ENCODE measurements around the gene ZEB1. TPM values are rescaled to one million over a fixed set of nuclear protein-coding genes. Genes with fewer than 3 reads are reported as not detected.

Gene ZEB1
- total and polyA plus RNA-seq, 2 of the 13 experiments (the other 11 are each of a cell fraction or from before 2014, with no cell fraction given), result 9.6 to 18.0 TPM

DNA sequence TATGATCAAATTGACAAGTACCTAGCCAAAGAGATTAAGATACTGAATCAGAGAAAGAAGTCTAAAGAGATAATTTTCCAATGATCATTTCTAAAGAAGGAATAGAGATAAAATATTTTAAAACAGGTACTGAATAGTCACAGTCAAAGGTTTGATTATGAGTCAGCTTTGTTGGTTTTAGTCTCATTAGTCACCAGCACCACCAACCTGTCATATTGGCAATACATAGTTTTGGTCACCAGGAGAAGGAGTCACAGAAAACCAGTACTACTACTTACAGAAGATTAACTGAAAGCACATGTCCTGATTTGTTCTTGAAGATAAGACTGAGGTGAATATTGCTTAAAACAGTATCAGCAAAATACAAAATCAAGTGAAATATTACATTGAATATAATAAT, 34.6 kb downstream of the ZEB1 start:
- no peak overlapping the region for H3K4me2 ChIP-seq (ENCODE audit: low read depth, low read length)
- BruUV-seq (replicated peaks), result no TSS peak
- in situ Hi-C loops (cut with HindIII; ENCODE audit: extremely low pct_ligation_motif_present, low pct_unique_long_range_greater_than_20kb) (no loop called here), intact Hi-C loops (cut with micrococcal nuclease; ENCODE audit: unreplicated experiment) (no loop called here)
- no peak overlapping the region for H3K9ac ChIP-seq (ENCODE audit: insufficient read depth, low read depth, low read length)
- no peak overlapping the region for H3K27ac ChIP-seq (ENCODE audit: extremely low read length, insufficient read depth, low read length)
- TF ChIP-seq FOSL2 (CRISPR knock-in tag; IDR thresholded peaks at IDR 0.05) (0 out of 2 replicates have a peak, but pooled peaks have one; percentile 18), EEA1 (CRISPR knock-in tag; IDR thresholded peaks at IDR 0.05; ENCODE audit: borderline replicate concordance) (no peak), CREM (IDR thresholded peaks at IDR 0.05) (0 out of 2 replicates have a peak, but pooled peaks have one; percentile 8), CREM (CRISPR knock-in tag; IDR thresholded peaks at IDR 0.05) (no peak)
- TF ChIP-seq, protein P1, sequence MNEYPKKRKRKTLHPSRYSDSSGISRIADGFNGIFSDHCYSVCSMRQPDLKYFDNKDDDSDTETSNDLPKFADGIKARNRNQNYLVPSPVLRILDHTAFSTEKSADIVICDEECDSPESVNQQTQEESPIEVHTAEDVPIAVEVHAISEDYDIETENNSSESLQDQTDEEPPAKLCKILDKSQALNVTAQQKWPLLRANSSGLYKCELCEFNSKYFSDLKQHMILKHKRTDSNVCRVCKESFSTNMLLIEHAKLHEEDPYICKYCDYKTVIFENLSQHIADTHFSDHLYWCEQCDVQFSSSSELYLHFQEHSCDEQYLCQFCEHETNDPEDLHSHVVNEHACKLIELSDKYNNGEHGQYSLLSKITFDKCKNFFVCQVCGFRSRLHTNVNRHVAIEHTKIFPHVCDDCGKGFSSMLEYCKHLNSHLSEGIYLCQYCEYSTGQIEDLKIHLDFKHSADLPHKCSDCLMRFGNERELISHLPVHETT (CRISPR knock-in tag; conservative IDR thresholded peaks at IDR 0.05), result no peak
- TF ChIP-seq, protein P2, sequence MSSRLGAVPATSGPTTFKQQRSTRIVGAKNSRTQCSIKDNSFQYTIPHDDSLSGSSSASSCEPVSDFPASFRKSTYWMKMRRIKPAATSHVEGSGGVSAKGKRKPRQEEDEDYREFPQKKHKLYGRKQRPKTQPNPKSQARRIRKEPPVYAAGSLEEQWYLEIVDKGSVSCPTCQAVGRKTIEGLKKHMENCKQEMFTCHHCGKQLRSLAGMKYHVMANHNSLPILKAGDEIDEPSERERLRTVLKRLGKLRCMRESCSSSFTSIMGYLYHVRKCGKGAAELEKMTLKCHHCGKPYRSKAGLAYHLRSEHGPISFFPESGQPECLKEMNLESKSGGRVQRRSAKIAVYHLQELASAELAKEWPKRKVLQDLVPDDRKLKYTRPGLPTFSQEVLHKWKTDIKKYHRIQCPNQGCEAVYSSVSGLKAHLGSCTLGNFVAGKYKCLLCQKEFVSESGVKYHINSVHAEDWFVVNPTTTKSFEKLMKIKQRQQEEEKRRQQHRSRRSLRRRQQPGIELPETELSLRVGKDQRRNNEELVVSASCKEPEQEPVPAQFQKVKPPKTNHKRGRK (CRISPR knock-in tag; IDR thresholded peaks at IDR 0.05), result no peak
- TF ChIP-seq, protein P3, sequence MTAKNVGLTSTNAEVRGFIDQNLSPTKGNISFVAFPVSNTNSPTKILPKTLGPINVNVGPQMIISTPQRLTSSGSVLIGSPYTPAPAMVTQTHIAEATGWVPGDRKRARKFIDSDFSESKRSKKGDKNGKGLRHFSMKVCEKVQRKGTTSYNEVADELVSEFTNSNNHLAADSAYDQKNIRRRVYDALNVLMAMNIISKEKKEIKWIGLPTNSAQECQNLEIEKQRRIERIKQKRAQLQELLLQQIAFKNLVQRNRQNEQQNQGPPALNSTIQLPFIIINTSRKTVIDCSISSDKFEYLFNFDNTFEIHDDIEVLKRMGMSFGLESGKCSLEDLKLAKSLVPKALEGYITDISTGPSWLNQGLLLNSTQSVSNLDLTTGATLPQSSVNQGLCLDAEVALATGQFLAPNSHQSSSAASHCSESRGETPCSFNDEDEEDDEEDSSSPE (CRISPR knock-in tag; IDR thresholded peaks at IDR 0.05), result no peak
- H3K4me1 ChIP-seq (ENCODE audit: insufficient read depth, low read length), result no peaks in the 10 kb centered on the region
- H3K4me3 ChIP-seq (replicated peaks in 1 of 3; ENCODE audit: insufficient read depth in 1 of 3, low read depth in 2 of 3, low read length in 3 of 3), result no peak overlapping the region
- peaks cover 63% of the 10 kb centered on the region for H3K79me2 ChIP-seq (ENCODE audit: insufficient read depth, low read length)
- no peaks in the 10 kb centered on the region for H3K9me3 ChIP-seq (ENCODE audit: low read length)
- POLR2A ChIA-PET, result no interaction called here
- no peak for FAIRE-seq
- H4K20me1 ChIP-seq (ENCODE audit: insufficient read depth, low read length), result peaks cover 20% of the 10 kb centered on the region
- H3K27me3 ChIP-seq (ENCODE audit: control insufficient read depth in 1 of 2, insufficient read depth in 2 of 2, low read length in 2 of 2), result no peaks in the 10 kb centered on the region
- ATAC-seq, result peak; percentile 60; the same call in 2 of the 3 replicates
- DNase-seq (ENCODE audit: low spot score), result peak; percentile 46
- CTCF ChIA-PET (ENCODE audit: low intra/inter-chr PET ratio, low total read pairs), result no interaction called here
- no peak overlapping the region for H2AFZ ChIP-seq (ENCODE audit: low read length)
- no peaks in the 10 kb centered on the region for H3K36me3 ChIP-seq (replicated peaks in 1 of 2; ENCODE audit: control insufficient read depth in 1 of 2, insufficient read depth in 2 of 2, low read length in 2 of 2)
